Measurements from ENCODE around the gene PPEF2. TPM values are rescaled to one million over a fixed set of nuclear protein-coding genes. Genes with fewer than 3 reads are reported as not detected.

Gene PPEF2
- polyA plus RNA-seq, 3 donors, result not detected

GRCh38 chr4:75844151-75844662, 58.0 kb downstream of the PPEF2 start:
- H3K27ac ChIP-seq (ENCODE audit: low read depth, low read length), result no peak overlapping the region
- 93 to 97% (median 93%) methylated on average over 3 of the region's 3 CpGs for WGBS, 3 donors

- WGBS, 3 donors, result 90 to 98% (median 95%) methylated on average over 4 of the region's 4 CpGs
- H3K27ac ChIP-seq (ENCODE audit: low read depth, low read length), result no peak overlapping the region
Measured at GRCh38 chr4:75843596-75843995, 58.7 kb downstream of the PPEF2 start.

GRCh38 chr4:75841641-75842520, 60.4 kb downstream of the PPEF2 start:
- 68 to 79% (median 71%) methylated on average over 8 of the region's 8 CpGs for WGBS, 3 donors
- H3K27ac ChIP-seq (ENCODE audit: low read depth, low read length), result no peak overlapping the region

- no peak overlapping the region for H3K27ac ChIP-seq (ENCODE audit: low read depth, low read length)
Measured at GRCh38 chr4:75834772-75835154, 67.5 kb downstream of the PPEF2 start.

GRCh38 chr4:75834095-75834771, 68.0 kb downstream of the PPEF2 start:
- whole genome bisulfite sequencing, 3 donors, result 83 to 88% (median 84%) methylated on average over 1 of the region's 1 CpG
- no peak overlapping the region for H3K27ac ChIP-seq (ENCODE audit: low read depth, low read length)

More at GRCh38 chr4:75834772-75835154, 67.5 kb downstream of the PPEF2 start:
- 81 to 91% (median 88%) methylated on average over 2 of the region's 2 CpGs for whole genome bisulfite sequencing, 3 donors

GRCh38 chr4:75831856-75832405, 70.3 kb downstream of the PPEF2 start:
- WGBS, 3 donors, result 63 to 91% (median 86%) methylated on average over 1 to 2 of the region's 2 CpGs
- H3K27ac ChIP-seq (ENCODE audit: low read depth, low read length), result no peak overlapping the region

GRCh38 chr4:75830906-75831305, 71.3 kb downstream of the PPEF2 start:
- H3K27ac ChIP-seq (ENCODE audit: low read depth, low read length), result no peak overlapping the region
- 37 to 64% (median 56%) methylated on average over 1 of the region's 1 CpG for WGBS, 3 donors

GRCh38 chr4:75823812-75824211, 78.4 kb downstream of the PPEF2 start:
- WGBS, 3 donors, result 14 to 54% (median 44%) methylated on average over 2 of the region's 2 CpGs
- H3K27ac ChIP-seq (ENCODE audit: low read depth, low read length), result no peak overlapping the region

GRCh38 chr4:75822416-75822815, 79.8 kb downstream of the PPEF2 start:
- WGBS, 3 donors, result 70 to 87% (median 84%) methylated on average over 5 of the region's 5 CpGs
- H3K27ac ChIP-seq (ENCODE audit: low read depth, low read length), result no peak overlapping the region

GRCh38 chr4:75821966-75822365, 80.3 kb downstream of the PPEF2 start:
- H3K27ac ChIP-seq (ENCODE audit: low read depth, low read length), result no peak overlapping the region
- 70 to 93% (median 89%) methylated on average over 5 of the region's 5 CpGs for WGBS, 3 donors

- WGBS, 3 donors, result 81 to 89% (median 87%) methylated on average over 3 of the region's 3 CpGs
- H3K27ac ChIP-seq (ENCODE audit: low read depth, low read length), result no peak overlapping the region
Measured at GRCh38 chr4:75821216-75821615, 81.0 kb downstream of the PPEF2 start.

GRCh38 chr4:75820676-75821075, 81.6 kb downstream of the PPEF2 start:
- WGBS, 3 donors, result 19 to 87% (median 80%) methylated on average over 3 of the region's 3 CpGs

GRCh38 chr4:75820197-75820596, 82.1 kb downstream of the PPEF2 start:
- 31 to 36% (median 35%) methylated on average over 2 of the region's 2 CpGs for WGBS, 3 donors
- no peak overlapping the region for H3K27ac ChIP-seq (ENCODE audit: low read depth, low read length)

More at GRCh38 chr4:75820676-75821075, 81.6 kb downstream of the PPEF2 start:
- no peak overlapping the region for H3K27ac ChIP-seq (ENCODE audit: low read depth, low read length)

- H3K27ac ChIP-seq (ENCODE audit: low read depth, low read length), result no peak overlapping the region
- 44 to 97% (median 92%) methylated on average over 4 of the region's 4 CpGs for WGBS, 3 donors
Measured at GRCh38 chr4:75819121-75819520, 83.1 kb downstream of the PPEF2 start.

GRCh38 chr4:75817901-75818300, 84.4 kb downstream of the PPEF2 start:
- no peak overlapping the region for H3K27ac ChIP-seq (ENCODE audit: low read depth, low read length)
- 69 to 94% (median 94%) methylated on average over 2 of the region's 2 CpGs for WGBS, 3 donors
